ENCODE data around the gene LRRC49.

- TF ChIP-seq CTCF (IDR thresholded peaks at IDR 0.05), result no peak
- no peak for TF ChIP-seq POLR2A (IDR thresholded peaks at IDR 0.05)
Measured at GRCh38 chr15:71097890-71098289, 205.3 kb downstream of the LRRC49 start.

All from Peyer's patch (tissue), 4 donors.